Effector memory CD4-positive, alpha-beta T cell (primary cell): ENCODE measurements around the gene CFAP45.

Experiments used
- DNase-seq, 3 donors: peaks; one replicate each; pipeline ENCODE4 v3.0.0-alpha.2; 2020
- H3K27ac ChIP-seq: 2 replicates; pipeline ENCODE4 v1.7.0; 2013; ENCODE audit warnings: mild to moderate bottlenecking, low read length, moderate library complexity; ENCODE audit not compliant: insufficient read depth, poor library complexity, severe bottlenecking
- H3K27me3 ChIP-seq: replicated peaks from 2 replicates; pipeline ENCODE4 v1.7.0; 2013; ENCODE audit warnings: mild to moderate bottlenecking, low read length; ENCODE audit not compliant: insufficient read depth, control insufficient read depth, poor library complexity, severe bottlenecking
- H3K36me3 ChIP-seq: 2 replicates; pipeline ENCODE4 v1.7.0; 2013; ENCODE audit warnings: mild to moderate bottlenecking, low read length, moderate library complexity; ENCODE audit not compliant: control insufficient read depth, insufficient read depth
- H3K4me1 ChIP-seq: 2 replicates; pipeline ENCODE4 v1.7.0; 2013; ENCODE audit warnings: low read length, mild to moderate bottlenecking; ENCODE audit not compliant: control insufficient read depth, insufficient read depth, poor library complexity, severe bottlenecking
- H3K4me3 ChIP-seq: 2 replicates; pipeline ENCODE4 v1.7.0; 2013; ENCODE audit warnings: low read length, low read depth, mild to moderate bottlenecking; ENCODE audit not compliant: insufficient read depth, poor library complexity, severe bottlenecking
- H3K9me3 ChIP-seq: 2 replicates; pipeline ENCODE4 v1.7.0; 2013; ENCODE audit warnings: mild to moderate bottlenecking, low read length, moderate library complexity; ENCODE audit not compliant: control insufficient read depth

Gene CFAP45

GRCh38 chr1:159929155-159930051 lies 29.4 kb upstream of the CFAP45 start:
- no peaks in the 10 kb centered on the region for H3K36me3 ChIP-seq
- DNase-seq = no peak
- H3K27me3 ChIP-seq = no peaks in the 10 kb centered on the region
- H3K4me3 ChIP-seq = no peak overlapping the region
- no peak overlapping the region for H3K27ac ChIP-seq
- no peaks in the 10 kb centered on the region for H3K9me3 ChIP-seq
- no peaks in the 10 kb centered on the region for H3K4me1 ChIP-seq

GRCh38 chr1:159928491-159929050 lies 28.6 kb upstream of the CFAP45 start:
- Histone ChIP-seq H3K36me3 (no peaks in the 10 kb centered on the region), H3K27me3 (no peaks in the 10 kb centered on the region), H3K4me1 (no peaks in the 10 kb centered on the region), H3K4me3 (no peak overlapping the region), H3K9me3 (no peaks in the 10 kb centered on the region), H3K27ac (no peak overlapping the region)
- no peak for DNase-seq

- no peak for DNase-seq
- peaks cover 2% of the 10 kb centered on the region for H3K4me1 ChIP-seq
- no peak overlapping the region for H3K4me3 ChIP-seq
- H3K36me3 ChIP-seq = no peaks in the 10 kb centered on the region
- no peaks in the 10 kb centered on the region for H3K27me3 ChIP-seq
- H3K9me3 ChIP-seq = no peaks in the 10 kb centered on the region
- no peak overlapping the region for H3K27ac ChIP-seq
Observed at GRCh38 chr1:159927849-159928431, 28.0 kb upstream of the CFAP45 start.

GRCh38 chr1:159927211-159927848 lies 27.4 kb upstream of the CFAP45 start:
- Histone ChIP-seq H3K27ac (no peak overlapping the region), H3K27me3 (no peaks in the 10 kb centered on the region), H3K4me1 (peaks cover 9% of the 10 kb centered on the region), H3K36me3 (no peaks in the 10 kb centered on the region), H3K9me3 (no peaks in the 10 kb centered on the region), H3K4me3 (no peak overlapping the region)
- DNase-seq = no peak

GRCh38 chr1:159925719-159926078 lies 25.7 kb upstream of the CFAP45 start:
- H3K4me3 ChIP-seq = peak overlapping the region; percentile 77
- no peak for DNase-seq
- H3K27ac ChIP-seq = peak overlapping the region; percentile 100
- H3K4me1 ChIP-seq = peaks cover 24% of the 10 kb centered on the region
- H3K9me3 ChIP-seq = no peaks in the 10 kb centered on the region
- no peaks in the 10 kb centered on the region for H3K27me3 ChIP-seq
- H3K36me3 ChIP-seq = peaks cover 5% of the 10 kb centered on the region

- peaks cover 12% of the 10 kb centered on the region for H3K36me3 ChIP-seq
- H3K9me3 ChIP-seq = no peaks in the 10 kb centered on the region
- peak within 1 kb of the TSS; percentile 100 for H3K27ac ChIP-seq
- peak within 1 kb of the TSS; percentile 77 for H3K4me3 ChIP-seq
- no peaks in the 10 kb centered on the region for H3K27me3 ChIP-seq
- H3K4me1 ChIP-seq = peaks cover 28% of the 10 kb centered on the region
- peak; percentile 79 to 83 (median 83) for DNase-seq
Observed at GRCh38 chr1:159924791-159925718, 25.1 kb upstream of the CFAP45 start, which contains the start of gene TAGLN2. Gene TAGLN2, minus strand, starts transcription at chr1:159925507. Its CDS starts 4,998 bp downstream, at chr1:159920509.

GRCh38 chr1:159924025-159924790 lies 24.2 kb upstream of the CFAP45 start:
- peak; percentile 62 to 70 (median 68) for DNase-seq
- H3K4me1 ChIP-seq = peaks cover 30% of the 10 kb centered on the region
- H3K27me3 ChIP-seq = no peaks in the 10 kb centered on the region
- H3K27ac ChIP-seq = peak overlapping the region; percentile 100
- H3K36me3 ChIP-seq = peaks cover 20% of the 10 kb centered on the region
- H3K4me3 ChIP-seq = peak overlapping the region; percentile 77
- H3K9me3 ChIP-seq = no peaks in the 10 kb centered on the region

GRCh38 chr1:159923203-159924024 lies 23.4 kb upstream of the CFAP45 start:
- Histone ChIP-seq H3K4me3 (peak overlapping the region; percentile 77), H3K27ac (peak overlapping the region; percentile 100), H3K4me1 (peaks cover 33% of the 10 kb centered on the region), H3K36me3 (peaks cover 28% of the 10 kb centered on the region), H3K27me3 (no peaks in the 10 kb centered on the region), H3K9me3 (no peaks in the 10 kb centered on the region)
- DNase-seq = peak; percentile 86 to 94 (median 91)
